Endothelial cell (in vitro differentiated cells): ENCODE measurements around the gene NSFL1C. TPM values are rescaled to one million over a fixed set of nuclear protein-coding genes. Genes with fewer than 3 reads are reported as not detected.
A peak's percentile ranks its signal among the peaks of the same experiment; 100 is the strongest.

Source experiments
- DNase-seq: peaks from one replicate; pipeline ENCODE4 v3.0.0; 2021; ENCODE audit warnings: low spot score
- H3K27ac Mint-ChIP-seq: one replicate; pipeline ENCODE4 v1.8.0; 2021; ENCODE audit warnings: mixed read lengths, inconsistent platforms; ENCODE audit not compliant: unreplicated experiment
- H3K27me3 Mint-ChIP-seq: one replicate; pipeline ENCODE4 v1.8.0; 2021; ENCODE audit warnings: mild to moderate bottlenecking, moderate library complexity, mixed read lengths, inconsistent platforms; ENCODE audit not compliant: unreplicated experiment
- H3K36me3 Mint-ChIP-seq: one replicate; pipeline ENCODE4 v1.8.0; 2021; ENCODE audit warnings: mild to moderate bottlenecking, low read depth, mixed read lengths, inconsistent platforms; ENCODE audit not compliant: unreplicated experiment
- H3K4me1 Mint-ChIP-seq: one replicate; pipeline ENCODE4 v1.8.0; 2021; ENCODE audit warnings: mild to moderate bottlenecking, mixed read lengths, inconsistent platforms; ENCODE audit not compliant: unreplicated experiment
- H3K4me3 Mint-ChIP-seq: one replicate; pipeline ENCODE4 v1.8.0; 2021; ENCODE audit warnings: mild to moderate bottlenecking, mixed read lengths, inconsistent platforms; ENCODE audit not compliant: unreplicated experiment
- H3K9me3 Mint-ChIP-seq: one replicate; pipeline ENCODE4 v1.8.0; 2021; ENCODE audit warnings: mixed read lengths, inconsistent platforms; ENCODE audit not compliant: unreplicated experiment
- CTCF ChIP-seq: fragments of 200-600 bp; sonication (generic); IDR thresholded peaks from one replicate; pipeline ENCODE4 v1.5.0; 2021; ENCODE audit warnings: antibody characterized with exemption; ENCODE audit not compliant: unreplicated experiment
- total RNA-seq: library from RNA; stranded (reverse); fragmentation: NEBNext Ultra II Directional; extraction: Animal tissue kit (Norgen Biotek cat#: 25700); gene quantifications from one replicate; pipeline ENCODE4 v1.2.1, GENCODE V29; 2021; ENCODE audit not compliant: unreplicated experiment

NSFL1C gene
- total RNA-seq, 1 donor from 2014 or later: 104 TPM

- H3K4me3 Mint-ChIP-seq: peak overlapping the region; percentile 51
- DNase-seq: peak; percentile 75
- TF ChIP-seq CTCF: peak; percentile 37
- peaks cover 60% of the 10 kb centered on the region for H3K4me1 Mint-ChIP-seq
- H3K27me3 Mint-ChIP-seq: peaks cover 25% of the 10 kb centered on the region
- peaks cover 51% of the 10 kb centered on the region for H3K36me3 Mint-ChIP-seq
- peak overlapping the region; percentile 52 for H3K27ac Mint-ChIP-seq
- no peaks in the 10 kb centered on the region for H3K9me3 Mint-ChIP-seq
Observed at GRCh38 chr20:1469925-1470571, 3.4 kb upstream of the NSFL1C start.

DNA sequence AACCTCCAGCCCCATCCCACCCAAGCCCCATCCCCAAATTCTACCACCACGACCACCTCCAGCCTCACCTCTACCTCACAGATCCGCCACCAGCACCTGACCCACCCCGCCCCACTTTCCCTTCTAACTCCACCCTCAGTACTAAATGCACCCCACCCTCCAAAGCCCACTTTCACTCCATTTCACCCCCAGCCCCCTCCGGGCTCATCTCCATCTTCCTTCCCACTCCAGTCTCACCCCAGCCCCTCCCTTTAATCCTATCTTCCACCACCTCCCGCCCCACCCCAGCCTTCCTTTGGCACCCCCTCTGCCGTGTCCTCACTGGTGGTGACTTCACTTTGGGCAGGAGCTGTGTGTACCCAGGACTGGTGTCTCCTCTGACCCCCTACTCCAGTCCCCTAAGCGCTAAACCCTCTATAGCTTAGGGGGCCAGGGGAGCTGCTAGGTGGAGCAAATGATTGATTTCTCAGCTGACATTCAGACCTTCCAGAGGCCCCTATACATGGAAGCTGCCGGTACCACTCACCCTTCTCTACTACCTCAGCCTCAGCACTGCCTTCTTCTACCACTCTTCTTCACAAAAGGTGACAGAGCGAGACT is 2.8 kb upstream of the NSFL1C start:
- peaks cover 25% of the 10 kb centered on the region for H3K27me3 Mint-ChIP-seq
- H3K9me3 Mint-ChIP-seq: no peaks in the 10 kb centered on the region
- H3K4me1 Mint-ChIP-seq: peaks cover 64% of the 10 kb centered on the region
- H3K4me3 Mint-ChIP-seq: peak overlapping the region; percentile 51
- no peak for DNase-seq
- TF ChIP-seq CTCF: no peak
- H3K36me3 Mint-ChIP-seq: peaks cover 52% of the 10 kb centered on the region
- peak overlapping the region; percentile 52 for H3K27ac Mint-ChIP-seq

- H3K27me3 Mint-ChIP-seq: peaks cover 21% of the 10 kb centered on the region
- no peak for TF ChIP-seq CTCF
- H3K27ac Mint-ChIP-seq: peak overlapping the region; percentile 99
- peaks cover 53% of the 10 kb centered on the region for H3K36me3 Mint-ChIP-seq
- H3K4me1 Mint-ChIP-seq: peaks cover 60% of the 10 kb centered on the region
- H3K9me3 Mint-ChIP-seq: no peaks in the 10 kb centered on the region
- peak overlapping the region; percentile 86 for H3K4me3 Mint-ChIP-seq
- DNase-seq: no peak
Observed at GRCh38 chr20:1468117-1468624, 1.5 kb upstream of the NSFL1C start.

GRCh38 chr20:1467355-1468116 is 887 bp upstream of the NSFL1C start:
- TF ChIP-seq CTCF: no peak
- H3K27me3 Mint-ChIP-seq: peaks cover 17% of the 10 kb centered on the region
- DNase-seq: peak; percentile 46
- H3K9me3 Mint-ChIP-seq: no peaks in the 10 kb centered on the region
- peaks cover 54% of the 10 kb centered on the region for H3K4me1 Mint-ChIP-seq
- peak overlapping the region; percentile 86 for H3K4me3 Mint-ChIP-seq
- peaks cover 49% of the 10 kb centered on the region for H3K36me3 Mint-ChIP-seq
- peak overlapping the region; percentile 99 for H3K27ac Mint-ChIP-seq
